GM18511 (cell line): Measurements from ENCODE around the gene EFCAB3.
"Not testable (repeated sequence)": the region's sequence is repeated elsewhere in the genome, so short reads cannot be mapped to it uniquely, and the experiment has no call there.

Experiments
- ATAC-seq: cut with Tn5 transposase; IDR thresholded peaks from one replicate; pipeline ENCODE4 v1.9.1; 2021; ENCODE audit warnings: mild to moderate bottlenecking, moderate library complexity; ENCODE audit not compliant: unreplicated experiment

The EFCAB3 gene

GRCh38 chr17:62458483-62458882 is 78.1 kb downstream of the EFCAB3 start:
- peak; percentile 39 for ATAC-seq

GRCh38 chr17:62464422-62464821 is 84.1 kb downstream of the EFCAB3 start:
- not testable (repeated sequence) for ATAC-seq

GRCh38 chr17:62465271-62465670 is 84.9 kb downstream of the EFCAB3 start:
- not testable (repeated sequence) for ATAC-seq
